Fibroblast of skin of abdomen (primary cell): ENCODE results near the gene RAPH1.
A peak's percentile ranks its signal among the peaks of the same experiment; 100 is the strongest.

ENCODE experiments used
- DNase-seq: peaks from one replicate; pipeline ENCODE4 v3.0.0-alpha.2; 2013

Gene RAPH1

GRCh38 chr2:203489531-203489930 lies 45.6 kb downstream of the RAPH1 start:
- DNase-seq: no peak

- DNase-seq: peak; percentile 16
These were observed 50.6 kb downstream of the RAPH1 start for GRCh38 chr2:203484266-203485112.

- DNase-seq: no peak
These were observed 54.5 kb downstream of the RAPH1 start for GRCh38 chr2:203480623-203481022.

- no peak for DNase-seq
These were observed 58.2 kb downstream of the RAPH1 start for GRCh38 chr2:203476881-203477280.

GRCh38 chr2:203471323-203471722 lies 63.8 kb downstream of the RAPH1 start:
- DNase-seq: no peak

GRCh38 chr2:203470371-203470770 lies 64.7 kb downstream of the RAPH1 start:
- DNase-seq: no peak

GRCh38 chr2:203469546-203469945 lies 65.6 kb downstream of the RAPH1 start:
- DNase-seq: no peak

- DNase-seq: peak; percentile 77
These were observed 71.8 kb downstream of the RAPH1 start for GRCh38 chr2:203463266-203463678.

- DNase-seq: no peak
These were observed 72.8 kb downstream of the RAPH1 start for GRCh38 chr2:203462308-203462707.

- DNase-seq: peak; percentile 21
These were observed 73.4 kb downstream of the RAPH1 start for GRCh38 chr2:203461746-203462145.

- DNase-seq: no peak
These were observed 79.9 kb downstream of the RAPH1 start for GRCh38 chr2:203455209-203455608.

- peak; percentile 47 for DNase-seq
These were observed 81.1 kb downstream of the RAPH1 start for GRCh38 chr2:203453858-203454451.

GRCh38 chr2:203451689-203452088 lies 83.4 kb downstream of the RAPH1 start:
- DNase-seq: peak; percentile 13

GRCh38 chr2:203451011-203451410 lies 84.1 kb downstream of the RAPH1 start:
- DNase-seq: peak; percentile 79

- DNase-seq: no peak
These were observed 84.5 kb downstream of the RAPH1 start for GRCh38 chr2:203450561-203450960.

- no peak for DNase-seq
These were observed 88.3 kb downstream of the RAPH1 start for GRCh38 chr2:203446780-203447179.

GRCh38 chr2:203446071-203446481 lies 89.0 kb downstream of the RAPH1 start:
- DNase-seq: peak; percentile 58

- no peak for DNase-seq
These were observed 90.4 kb downstream of the RAPH1 start for GRCh38 chr2:203444738-203445137.

GRCh38 chr2:203442463-203442862 lies 92.6 kb downstream of the RAPH1 start:
- no peak for DNase-seq

- DNase-seq: no peak
These were observed 93.6 kb downstream of the RAPH1 start for GRCh38 chr2:203441463-203441862.

GRCh38 chr2:203440671-203441070 lies 94.4 kb downstream of the RAPH1 start:
- no peak for DNase-seq

- DNase-seq: no peak
These were observed 96.6 kb downstream of the RAPH1 start for GRCh38 chr2:203438528-203438927.

- peak; percentile 19 for DNase-seq
These were observed 97.6 kb downstream of the RAPH1 start for GRCh38 chr2:203437511-203437910.

GRCh38 chr2:203436496-203436895 lies 98.6 kb downstream of the RAPH1 start:
- DNase-seq: no peak
